ENCODE measurements around the gene IL18R1.

GRCh38 chr2:102392942-102393341, 37.3 kb downstream of the IL18R1 start:
- TF ChIP-seq BHLHE40 (IDR thresholded peaks at IDR 0.05; ENCODE audit: low read length) (no peak), MECOM (CRISPR knock-in tag; IDR thresholded peaks at IDR 0.05) (no peak), ZNF785 (CRISPR knock-in tag; IDR thresholded peaks at IDR 0.05) (no peak)

All from K562 (cell line).